Suppressor macrophage (primary cell): ENCODE measurements around the gene STEAP3.
A peak's percentile ranks its signal among the peaks of the same experiment; 100 is the strongest.
"Not testable (repeated sequence)": the region's sequence is repeated elsewhere in the genome, so short reads cannot be mapped to it uniquely, and the experiment has no call there.

Experiments used
- DNase-seq, 4 experiments: peaks; one replicate each; pipeline ENCODE4 v3.0.0-alpha.2; 2020 to 2022

The STEAP3 gene

DNA sequence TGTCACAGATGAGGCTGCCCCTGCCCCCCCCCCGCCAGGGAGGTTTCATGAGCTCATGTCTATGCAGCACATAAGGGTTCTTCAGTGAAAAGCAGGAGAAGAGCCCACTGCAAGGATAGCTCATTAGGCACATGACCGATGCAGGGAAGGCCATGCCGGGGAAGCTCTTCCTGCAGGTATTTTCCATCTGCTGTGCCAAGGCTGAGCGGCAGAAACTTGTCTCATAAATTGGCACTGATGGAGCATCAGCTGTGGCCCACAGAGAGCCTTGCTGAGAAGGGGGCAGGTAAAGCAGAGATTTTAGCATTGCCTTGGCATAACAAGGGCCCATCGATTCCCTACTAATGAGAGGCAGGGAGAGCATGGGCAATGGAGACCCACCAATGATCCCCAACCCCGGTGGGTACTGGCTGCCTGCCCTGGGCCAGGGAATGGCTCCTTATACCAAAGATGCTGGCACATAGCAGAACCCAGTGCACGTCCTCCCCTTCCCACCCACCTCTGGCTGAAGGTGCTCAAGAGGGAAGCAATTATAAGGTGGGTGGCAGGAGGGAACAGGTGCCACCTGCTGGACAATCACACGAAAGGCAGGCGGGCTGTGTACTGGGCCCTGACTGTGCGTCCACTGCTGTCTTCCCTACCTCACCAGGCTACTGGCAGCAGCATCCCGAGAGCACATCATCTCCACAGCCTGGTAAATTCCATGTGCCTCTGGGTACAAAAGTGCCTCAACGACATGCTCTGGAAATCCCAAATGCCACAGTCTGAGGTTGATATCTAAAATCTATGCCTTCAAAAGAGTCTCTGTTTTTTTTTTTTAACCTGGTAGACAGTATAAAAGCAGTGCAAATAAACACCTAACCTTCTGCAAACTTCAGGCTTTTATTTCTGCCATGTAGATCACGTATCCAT, 41.4 kb downstream of the STEAP3 start:
- peak in 3 of 4 experiments; percentile 40 to 60 (median 44) for DNase-seq

DNA sequence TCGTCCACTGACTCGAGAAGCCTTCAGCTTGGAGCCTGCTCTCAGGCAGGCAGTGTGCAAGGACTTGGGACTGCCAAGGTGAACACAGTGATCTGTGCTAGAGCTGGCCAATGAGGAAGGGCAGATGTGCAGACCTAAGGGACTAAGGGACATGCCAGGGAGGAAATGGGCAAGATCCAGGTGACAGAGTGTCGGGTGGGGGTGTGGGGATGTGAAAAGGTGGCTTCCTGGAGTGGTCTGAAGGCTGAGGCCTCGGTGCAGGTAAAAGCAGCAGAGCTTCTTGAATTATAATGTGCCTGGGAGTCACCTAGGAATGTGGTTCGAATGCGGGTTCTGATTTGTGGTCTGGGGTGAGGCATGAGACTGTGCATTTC, 42.0 kb downstream of the STEAP3 start:
- DNase-seq, result no peak

DNA sequence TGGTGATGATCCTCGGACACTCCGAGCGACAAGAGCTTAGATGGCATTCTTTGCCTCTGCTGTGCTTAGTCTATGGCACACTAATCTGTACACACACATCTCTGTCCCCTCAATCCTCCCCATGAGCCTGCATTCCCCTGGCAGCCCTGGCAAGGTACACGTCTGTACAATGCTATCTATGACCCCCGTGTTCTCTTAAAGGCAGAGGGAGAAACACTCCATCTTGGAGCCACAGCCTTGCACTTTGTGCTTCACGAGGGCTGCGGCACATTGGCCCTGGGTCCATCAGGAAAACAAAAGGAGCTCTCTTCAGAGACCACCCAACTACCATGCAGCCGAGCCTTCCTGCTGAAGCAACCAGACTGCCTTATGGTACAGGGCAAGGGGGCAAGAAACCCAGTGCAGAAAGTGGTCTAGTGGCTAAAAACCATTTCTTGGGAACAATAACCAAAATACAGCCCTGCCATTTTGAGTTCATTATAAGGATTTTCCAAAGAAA, 42.5 kb downstream of the STEAP3 start:
- DNase-seq, result no peak

DNA sequence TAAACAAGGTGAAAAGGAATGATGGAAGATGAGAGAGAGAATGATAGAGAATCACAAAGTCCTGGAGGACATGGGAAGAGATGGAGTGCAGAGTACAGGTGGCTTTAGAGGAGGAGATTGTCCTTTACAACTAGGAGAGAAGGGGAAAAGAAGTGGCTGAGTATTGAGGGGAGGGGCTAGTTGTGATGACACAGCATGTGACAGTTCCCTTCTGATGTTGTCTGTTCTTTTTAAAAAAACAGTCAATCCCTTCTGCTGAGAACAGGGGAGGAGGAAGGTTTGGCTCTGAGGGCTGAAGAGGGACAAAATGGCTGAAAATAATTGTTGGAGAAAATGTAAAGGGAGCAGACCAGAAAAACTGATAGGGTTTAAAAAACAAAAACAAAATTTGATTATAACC, 44.0 kb downstream of the STEAP3 start:
- peak in 3 of 4 experiments; percentile 22 to 51 (median 47) for DNase-seq

DNA sequence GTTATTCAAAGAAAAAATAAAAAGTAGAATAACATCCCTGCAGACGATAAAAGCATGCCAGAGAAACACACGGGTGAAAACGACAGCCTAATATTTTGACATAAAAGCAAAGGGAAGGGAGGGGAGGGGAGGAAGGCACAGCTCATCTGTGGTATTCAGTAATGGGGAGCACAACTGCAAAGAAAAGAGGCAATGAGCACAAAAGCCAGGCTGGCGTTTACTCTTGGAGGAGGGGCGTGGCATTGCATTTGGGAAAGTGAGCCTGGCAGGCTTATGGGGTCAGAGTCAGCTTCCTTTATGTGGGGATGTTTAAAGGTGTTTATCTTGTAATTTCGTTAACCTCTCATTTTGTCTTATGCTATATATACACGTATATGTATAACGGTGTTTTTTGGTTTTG, 53.2 kb downstream of the STEAP3 start:
- DNase-seq, result no peak

DNA sequence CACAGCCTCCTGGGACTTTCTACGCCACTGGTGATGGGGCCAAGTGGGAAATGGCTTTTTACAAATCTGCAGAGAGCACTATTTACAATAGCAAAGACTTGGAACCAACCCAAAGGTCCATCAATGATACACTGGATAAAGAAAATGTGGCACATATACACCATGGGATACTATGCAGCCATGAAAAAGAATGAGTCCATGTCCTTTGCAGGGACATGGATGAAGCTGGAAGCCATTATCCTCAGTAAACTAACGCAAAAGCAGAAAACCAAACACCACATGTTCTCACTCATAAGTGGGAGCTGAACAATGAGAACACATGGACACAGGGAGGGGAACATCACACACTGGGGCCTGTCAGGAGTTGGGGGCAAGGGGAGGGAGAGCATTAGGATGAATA, 54.8 kb downstream of the STEAP3 start:
- not testable (repeated sequence) for DNase-seq

DNA sequence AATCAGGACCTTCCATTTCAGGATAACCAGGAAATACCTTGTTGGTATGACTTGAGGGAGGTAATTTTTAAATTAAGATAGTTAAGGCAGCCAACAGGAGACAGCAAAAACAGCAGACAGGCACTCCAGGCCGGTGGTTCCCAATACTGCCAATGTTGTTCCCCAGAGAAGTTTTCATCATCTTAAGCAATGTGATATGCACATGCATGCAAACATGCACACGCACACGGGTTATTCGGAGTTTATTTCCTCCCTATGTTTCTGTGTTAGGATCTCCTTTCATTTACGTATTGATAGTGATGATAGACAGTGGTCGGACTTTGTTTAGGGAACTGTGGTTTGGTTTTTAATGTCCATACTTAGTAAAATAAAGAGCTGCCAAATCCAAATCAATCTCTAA, 55.3 kb downstream of the STEAP3 start:
- no peak for DNase-seq

DNA sequence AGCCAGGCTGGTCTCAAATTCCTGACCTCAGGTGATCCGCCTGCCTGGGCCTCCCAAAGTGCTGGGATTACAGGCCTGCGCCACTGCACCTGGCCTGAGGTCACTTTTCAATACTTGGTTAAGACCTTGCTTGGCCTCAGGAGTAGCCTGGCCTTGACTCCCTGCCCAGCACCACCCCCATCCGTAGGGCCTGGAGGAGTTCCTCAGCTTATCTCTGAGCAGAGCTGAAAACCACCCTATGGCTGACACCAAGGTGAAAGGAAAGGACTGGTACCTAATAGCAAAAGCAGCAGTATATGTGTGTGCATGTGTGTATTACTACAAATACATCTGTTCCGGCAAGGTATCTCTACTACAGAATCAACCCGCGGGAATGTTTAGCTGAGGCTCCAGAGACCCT, 56.0 kb downstream of the STEAP3 start:
- no peak for DNase-seq

DNA sequence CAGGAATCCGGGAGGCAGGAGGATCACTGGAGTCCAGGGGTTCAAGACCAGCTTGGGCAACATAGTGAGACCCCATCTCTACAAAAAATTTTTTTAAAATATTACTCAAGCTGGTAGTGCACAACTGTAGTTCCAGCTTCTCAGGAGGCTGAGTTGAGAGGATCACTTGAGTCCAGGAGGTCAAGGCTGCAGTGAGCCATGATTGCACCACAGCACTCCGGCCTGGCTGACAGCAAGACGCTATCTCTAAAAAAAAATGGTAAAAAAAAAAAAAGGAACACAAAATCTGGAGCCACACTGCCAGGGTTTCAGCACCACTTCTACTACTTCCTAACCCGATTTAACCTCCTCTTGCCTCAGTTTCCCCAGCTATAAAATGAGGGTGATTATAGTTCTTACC, 57.0 kb downstream of the STEAP3 start:
- peak; percentile 17 to 50 (median 42) for DNase-seq

DNA sequence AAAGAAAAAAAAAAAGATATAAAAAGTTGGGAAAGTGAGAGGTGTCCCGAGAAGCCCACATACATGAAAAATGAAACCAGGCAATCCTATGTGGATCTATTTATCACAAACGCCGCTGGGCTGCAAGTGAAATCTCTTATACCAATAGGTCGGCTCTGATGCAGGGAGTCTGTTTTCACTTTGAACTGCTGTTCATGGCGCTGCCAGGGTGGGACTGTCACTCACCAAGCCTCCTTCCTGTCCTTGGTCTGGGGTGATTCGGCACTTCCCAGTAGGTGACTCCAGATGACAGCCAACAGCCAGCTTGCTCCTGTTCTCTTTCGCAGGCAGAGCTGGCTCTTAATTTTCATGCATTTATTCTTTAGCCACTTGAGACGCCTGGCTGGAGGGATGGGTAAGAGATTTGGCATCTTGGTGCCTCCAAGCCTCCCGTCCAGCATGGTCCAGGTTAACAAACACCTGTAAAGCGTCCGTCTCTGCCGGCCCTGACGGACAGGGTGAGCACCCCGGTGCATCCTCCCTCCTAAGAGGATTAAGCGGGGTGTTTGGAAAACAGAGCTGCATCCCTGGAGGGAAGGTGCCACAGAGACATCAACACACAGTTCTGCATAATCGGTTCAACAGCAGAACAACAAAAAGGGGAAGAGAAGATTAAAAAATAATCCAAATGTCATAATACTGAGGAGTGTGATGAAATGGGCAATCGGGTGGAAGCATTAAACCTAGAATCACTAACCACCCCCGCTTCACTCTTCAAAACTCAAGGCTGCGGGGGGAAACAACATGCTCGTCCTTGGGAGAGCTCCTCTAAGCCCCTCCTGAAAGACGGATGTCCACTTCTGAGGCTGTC, 58.7 kb downstream of the STEAP3 start:
- peak; percentile 64 to 87 (median 76) for DNase-seq

DNA sequence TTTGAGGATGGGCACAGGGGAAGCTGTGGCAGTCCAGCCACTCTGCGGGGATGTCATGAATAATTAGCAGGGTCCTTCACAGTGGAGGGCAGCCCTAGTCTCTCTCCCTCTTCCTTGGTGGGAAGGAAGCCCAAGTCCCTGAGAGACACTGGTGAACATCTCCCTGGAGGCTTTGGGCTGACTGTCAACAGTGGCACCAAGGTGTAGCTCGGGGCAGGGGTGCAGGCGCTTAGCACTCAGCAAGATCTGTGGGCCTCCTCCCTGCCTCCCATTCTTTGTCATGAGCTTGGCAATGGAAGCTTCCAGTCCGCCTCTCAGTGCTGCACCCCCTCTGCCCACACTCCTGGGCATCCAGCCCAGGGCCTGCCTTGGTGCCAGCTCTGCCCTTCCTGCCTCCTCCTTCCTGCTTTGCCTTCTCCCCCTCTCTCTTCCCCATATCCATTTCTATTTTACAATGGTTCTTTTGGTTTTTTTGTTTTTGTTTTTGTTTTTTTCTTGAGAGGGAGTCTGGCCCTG, 59.4 kb downstream of the STEAP3 start:
- DNase-seq, result peak; percentile 36 to 65 (median 56)

DNA sequence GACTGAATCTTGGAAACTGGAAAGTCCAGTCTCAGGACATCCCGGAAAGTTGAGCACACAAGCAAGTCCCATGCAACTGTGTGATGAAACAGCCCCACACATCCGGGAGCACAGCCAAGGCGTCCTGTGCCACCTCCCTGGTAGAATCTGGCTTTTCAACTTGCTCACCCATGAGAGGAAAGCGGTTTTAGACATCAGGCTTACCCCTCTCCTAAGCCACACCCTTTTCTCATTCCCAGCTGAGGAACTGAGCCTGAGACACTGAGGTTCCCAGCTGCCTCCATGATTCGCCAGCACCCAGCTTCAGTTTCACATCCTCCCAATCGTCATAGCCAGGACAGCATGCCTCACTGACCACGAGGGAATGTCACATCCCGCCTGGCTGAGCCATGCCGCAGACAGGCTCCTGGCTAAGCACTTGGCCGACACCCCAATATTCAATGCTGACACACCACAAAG, 60.3 kb downstream of the STEAP3 start:
- peak; percentile 95 to 99 (median 96) for DNase-seq

DNA sequence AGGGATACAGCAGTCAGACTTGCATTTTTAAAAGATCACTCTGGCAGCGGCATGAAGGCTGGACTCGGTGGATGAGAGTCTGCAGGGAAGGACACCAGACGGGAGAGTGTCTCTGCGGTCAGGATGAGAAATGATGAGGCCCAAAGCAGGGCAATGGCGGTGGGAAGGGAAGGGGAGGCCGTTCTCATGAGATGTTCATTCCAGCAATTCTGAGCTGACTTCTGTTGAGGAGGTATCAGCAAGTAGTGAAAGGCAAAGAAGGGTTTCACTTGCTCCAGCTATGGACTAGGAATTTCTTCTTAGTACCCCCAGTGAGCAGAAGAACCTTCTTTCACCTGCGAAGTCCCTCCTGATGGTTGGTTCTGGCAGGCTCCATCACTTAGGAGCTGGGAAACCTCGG, 63.0 kb downstream of the STEAP3 start:
- no peak for DNase-seq

DNA sequence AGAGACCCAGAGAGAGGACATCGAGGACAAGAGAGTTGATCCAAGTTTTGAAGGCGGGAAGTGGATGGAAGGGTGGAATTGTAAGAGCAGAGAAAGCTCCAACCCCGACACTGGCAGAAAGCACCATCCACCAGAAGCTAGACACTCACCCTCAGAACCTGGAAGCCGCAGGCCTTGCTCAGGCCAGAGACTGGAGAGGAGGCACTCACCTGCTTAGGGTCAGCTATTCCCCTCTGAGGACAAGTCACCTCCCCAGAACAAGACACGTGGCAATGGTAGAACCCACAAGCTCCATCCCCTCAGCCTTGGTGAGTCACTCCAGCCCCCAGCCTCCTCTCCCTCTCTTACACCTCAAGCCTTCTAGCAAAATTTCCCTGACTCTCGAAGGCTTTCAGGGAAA, 64.9 kb downstream of the STEAP3 start:
- DNase-seq, result no peak

DNA sequence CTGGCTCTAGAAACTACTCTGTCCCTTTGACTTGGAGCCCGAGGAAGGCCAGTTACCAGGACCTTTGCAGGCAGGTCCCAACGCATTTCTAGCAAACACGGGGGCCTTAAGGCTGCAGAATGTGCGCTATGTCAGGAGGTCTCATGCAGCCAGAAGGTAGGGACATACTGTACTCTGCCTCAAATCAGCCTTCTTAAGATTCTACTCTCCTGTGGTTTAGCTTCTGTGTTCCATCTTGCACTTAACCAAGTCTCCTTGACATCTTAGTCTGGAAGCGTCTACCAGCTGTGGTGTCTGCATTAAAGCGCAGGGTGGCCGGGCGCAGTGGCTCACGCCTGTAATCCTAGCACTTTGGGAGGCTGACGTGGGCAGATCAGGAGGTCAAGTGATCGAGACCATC, 65.5 kb downstream of the STEAP3 start:
- no peak for DNase-seq

DNA sequence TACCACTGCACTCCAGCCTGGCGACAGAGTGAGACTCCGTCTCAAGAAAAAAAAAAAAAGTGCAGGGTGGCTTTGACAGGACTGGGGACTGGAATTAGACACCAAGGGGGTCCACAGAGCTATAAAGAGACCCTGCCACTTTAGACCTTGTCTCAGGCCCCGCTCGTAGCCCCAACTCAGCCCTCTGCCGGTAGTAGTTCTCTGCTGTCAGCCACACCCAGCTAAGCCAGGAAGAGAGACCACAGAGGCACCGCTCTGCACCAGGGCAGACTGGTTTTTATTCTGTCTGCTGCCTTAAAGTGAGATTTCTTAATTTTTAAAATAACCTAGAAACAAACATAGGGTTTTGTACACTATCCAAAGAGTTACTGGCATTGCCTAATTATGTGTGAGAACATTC, 66.0 kb downstream of the STEAP3 start:
- no peak for DNase-seq

DNA sequence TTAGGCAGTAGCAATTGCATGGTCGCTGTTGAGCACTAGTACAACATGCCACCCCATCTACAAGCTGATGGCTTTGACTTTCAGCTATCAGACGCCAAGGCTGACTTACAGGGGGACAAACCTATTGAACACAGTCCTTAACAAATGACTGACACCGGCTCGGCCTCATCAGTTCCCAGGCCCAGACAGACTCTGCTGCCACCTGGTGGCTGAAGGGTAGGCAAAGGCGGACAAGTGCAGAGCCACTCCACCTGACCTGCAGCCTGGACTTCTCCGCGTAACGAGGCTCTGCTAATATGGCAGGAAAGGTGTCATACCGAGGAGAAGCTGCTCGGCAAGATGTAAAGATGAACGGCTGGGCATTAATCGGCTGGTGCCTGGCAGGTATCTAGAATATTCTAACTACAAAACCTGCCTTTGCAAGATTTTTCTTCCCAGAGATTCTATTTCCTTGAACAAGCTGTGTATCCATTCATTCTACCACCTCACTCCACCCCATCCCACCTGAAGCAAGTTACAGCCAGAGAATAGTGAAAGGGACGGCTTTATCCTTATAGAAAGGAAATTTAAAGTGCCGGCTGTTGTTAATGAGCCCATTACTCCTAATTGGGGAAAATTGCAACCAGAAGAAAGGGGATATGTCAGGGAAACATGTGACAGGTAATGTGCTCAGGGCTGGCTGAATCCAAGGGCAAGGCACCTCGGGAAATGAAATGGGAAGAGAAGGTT, 67.4 kb downstream of the STEAP3 start:
- peak in 3 of 4 experiments; percentile 80 to 86 (median 82) for DNase-seq

DNA sequence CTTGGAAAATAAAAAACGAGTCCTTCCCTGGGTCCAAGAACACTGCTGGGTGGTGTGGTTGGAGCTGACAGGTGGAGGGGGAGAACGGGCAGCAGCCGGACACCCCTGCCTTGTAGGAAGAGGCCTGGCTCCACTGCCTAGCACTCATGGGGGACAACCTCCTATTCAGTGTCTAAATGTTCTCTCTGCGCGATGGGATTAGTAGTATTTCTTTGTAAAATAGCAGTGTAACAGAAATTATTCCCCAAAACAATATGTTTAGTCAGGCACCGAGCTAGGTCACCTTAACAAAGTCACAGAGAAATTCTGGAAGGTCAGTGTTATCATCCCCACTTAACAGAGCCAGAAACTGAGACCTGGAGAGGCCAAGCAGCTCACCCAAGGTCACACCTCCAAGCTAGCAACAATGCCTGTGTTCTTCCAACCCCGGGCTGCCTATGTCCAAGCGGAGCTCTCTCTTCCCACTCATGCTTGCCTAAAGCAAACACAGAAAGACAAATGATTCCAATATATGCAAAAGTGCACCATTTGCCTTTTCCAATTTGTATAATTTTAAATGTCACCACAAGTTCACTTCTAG, 68.0 kb downstream of the STEAP3 start:
- DNase-seq, result no peak

DNA sequence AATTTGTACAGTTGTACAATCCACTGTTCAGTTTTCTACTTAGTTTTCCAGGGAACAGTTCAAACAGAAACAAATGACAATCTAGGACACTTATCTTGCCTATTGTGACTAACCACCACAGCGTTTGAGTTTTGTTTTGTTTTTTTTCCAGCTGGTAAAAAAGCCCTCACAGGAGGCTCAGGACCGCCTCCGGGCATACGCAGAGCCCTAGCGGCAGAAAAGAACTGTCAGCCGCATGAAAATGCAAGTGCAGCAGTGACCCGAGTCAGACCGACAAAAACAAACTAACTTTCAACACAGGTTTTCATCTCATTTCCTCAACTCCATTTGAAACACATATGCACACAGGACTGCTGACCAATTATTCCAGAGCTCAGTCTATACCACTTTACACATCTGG, 68.6 kb downstream of the STEAP3 start:
- DNase-seq, result peak in 3 of 4 experiments; percentile 25 to 55 (median 41)

DNA sequence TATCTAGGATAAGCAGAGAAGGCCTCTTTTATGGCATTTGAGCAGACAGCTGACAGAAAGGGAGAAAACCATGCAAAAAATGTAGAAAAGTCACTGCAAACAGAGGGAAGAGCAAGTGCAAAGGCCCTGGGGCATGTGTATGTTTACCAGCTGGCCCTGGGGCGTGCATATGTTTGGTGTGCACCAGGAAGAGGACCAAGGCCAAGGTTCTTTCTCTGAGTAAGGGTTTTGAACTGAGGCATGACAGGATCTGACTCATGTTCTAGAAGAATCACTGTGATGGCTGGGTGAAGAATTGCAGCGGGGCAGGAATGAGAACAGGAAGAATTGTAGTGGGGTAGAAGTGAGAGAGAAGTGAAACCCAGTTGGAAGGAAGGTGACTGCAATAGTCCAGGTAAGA, 69.6 kb downstream of the STEAP3 start:
- peak; percentile 10 to 50 (median 27) for DNase-seq

DNA sequence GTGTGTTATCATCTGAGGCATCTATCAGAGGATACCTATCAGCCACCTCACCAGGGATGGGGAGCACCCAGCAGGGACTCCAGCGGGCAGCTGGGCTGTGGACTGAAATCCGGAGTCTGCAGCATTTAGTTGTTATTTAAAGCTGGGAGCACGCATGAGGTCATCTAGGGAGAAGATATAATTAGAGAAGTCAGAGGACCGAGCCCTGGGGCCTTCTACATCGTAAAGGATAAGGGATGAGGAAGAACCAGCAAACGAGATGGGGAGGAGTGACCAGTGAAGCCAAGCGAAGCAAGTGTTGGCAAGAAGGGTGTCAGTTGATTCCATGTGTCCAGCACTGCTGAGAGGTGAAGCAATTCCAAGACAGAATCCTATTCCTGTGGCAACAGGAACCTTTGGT, 70.3 kb downstream of the STEAP3 start:
- peak; percentile 35 to 55 (median 44) for DNase-seq

DNA sequence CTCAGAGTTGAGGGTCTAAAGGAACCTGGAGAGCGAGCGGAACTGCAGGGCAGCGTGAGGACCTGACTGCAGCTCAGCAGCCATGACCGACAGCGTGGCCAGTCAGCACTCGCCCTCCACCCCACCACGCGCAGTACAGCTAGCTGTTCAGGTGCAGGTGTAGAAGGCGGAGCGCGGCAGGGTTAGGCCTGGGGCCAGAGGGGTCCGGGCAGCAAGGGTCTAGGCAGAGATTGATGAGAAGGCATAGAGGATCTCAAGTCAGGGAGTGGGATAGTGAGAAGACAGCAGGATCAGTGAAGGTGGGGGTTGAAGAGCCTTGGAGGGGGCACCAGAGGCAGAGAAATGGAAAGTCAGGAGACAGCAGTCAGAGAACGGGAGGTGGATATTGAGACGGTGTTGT, 71.0 kb downstream of the STEAP3 start:
- no peak for DNase-seq
